NCI-H187 (cell line): Measurements from ENCODE around the gene BMF.
"Not testable (repeated sequence)": the region's sequence is repeated elsewhere in the genome, so short reads cannot be mapped to it uniquely, and the experiment has no call there.

Source experiments
- DNase-seq, 2 experiments: peaks; one replicate each; lab custom pipeline; 2025; lab: John Stamatoyannopoulos, UW

Gene BMF

GRCh38 chr15:40108855-40109735 lies at the start of gene BMF:
TSS of gene BMF (minus strand) at chr15:40108879. CDS start at chr15:40106086, 2,793 bp downstream.
- peak; percentile 79 to 93 for DNase-seq

- no peak for DNase-seq
Observed at GRCh38 chr15:40157778-40158447, 49.2 kb upstream of the BMF start.

- DNase-seq: no peak
Observed at GRCh38 chr15:40155270-40155910, 46.7 kb upstream of the BMF start.

GRCh38 chr15:40154821-40155220 lies 46.1 kb upstream of the BMF start:
- DNase-seq: not testable (repeated sequence)

GRCh38 chr15:40151991-40152390 lies 43.3 kb upstream of the BMF start:
- no peak for DNase-seq

- DNase-seq: no peak
Observed at GRCh38 chr15:40151499-40151898, 42.8 kb upstream of the BMF start.

- no peak for DNase-seq
Observed at GRCh38 chr15:40150163-40150925, 41.7 kb upstream of the BMF start.

GRCh38 chr15:40149339-40149738 lies 40.7 kb upstream of the BMF start:
- DNase-seq: no peak

GRCh38 chr15:40146037-40146436 lies 37.4 kb upstream of the BMF start:
- no peak for DNase-seq

GRCh38 chr15:40142428-40142827 lies 33.7 kb upstream of the BMF start:
- no peak for DNase-seq

- not testable (repeated sequence) for DNase-seq
Observed at GRCh38 chr15:40138201-40138570, 29.5 kb upstream of the BMF start.

GRCh38 chr15:40137303-40138200 lies 28.9 kb upstream of the BMF start:
- no peak for DNase-seq

- no peak for DNase-seq
Observed at GRCh38 chr15:40136470-40137302, 28.0 kb upstream of the BMF start.

GRCh38 chr15:40135846-40136450 lies 27.3 kb upstream of the BMF start:
- DNase-seq: not testable (repeated sequence)

- no peak for DNase-seq
Observed at GRCh38 chr15:40134885-40135284, 26.2 kb upstream of the BMF start.

- no peak for DNase-seq
Observed at GRCh38 chr15:40133544-40133943, 24.9 kb upstream of the BMF start.

- DNase-seq: no peak
Observed at GRCh38 chr15:40130799-40131502, 22.3 kb upstream of the BMF start.

- DNase-seq: no peak
Observed at GRCh38 chr15:40130118-40130517, 21.4 kb upstream of the BMF start.
